BJ (cell line): ENCODE measurements around the gene NDUFA7. TPM values are rescaled to one million over a fixed set of nuclear protein-coding genes. Genes with fewer than 3 reads are reported as not detected.

Experiments
- CTCF ChIA-PET: fragments of 350-600 bp; formaldehyde crosslinking; extraction: SDS; loops from one replicate; lab custom pipeline; 2021; ENCODE audit warnings: antibody characterized with exemption, inconsistent platforms; lab: Yijun Ruan, JAX
- POLR2A ChIA-PET: fragments of 300-600 bp; sonication (Branson Sonifier 250); formaldehyde crosslinking; extraction: SDS; loops from one replicate; lab custom pipeline; 2021; ENCODE audit warnings: antibody characterized with exemption; lab: Charles Lee
- DNase-seq: peaks from one replicate; pipeline ENCODE4 v3.0.0-alpha.2; 2011; ENCODE audit warnings: low read depth
- H3K27me3 ChIP-seq: 2 replicates; pipeline ENCODE4 v1.6.0; 2011; ENCODE audit warnings: low read length; ENCODE audit not compliant: control insufficient read depth, insufficient read depth
- H3K36me3 ChIP-seq: 2 replicates; pipeline ENCODE4 v1.5.1; 2011; ENCODE audit warnings: low read length; ENCODE audit not compliant: control insufficient read depth, insufficient read depth
- H3K4me3 ChIP-seq: 2 replicates; pipeline ENCODE4 v1.5.1; 2011; ENCODE audit warnings: low read depth, mild to moderate bottlenecking, control low read depth, low read length
- CTCF ChIP-seq: IDR thresholded peaks from 2 replicates; pipeline ENCODE4 v1.5.1; 2011; ENCODE audit warnings: low read depth, mild to moderate bottlenecking, control low read depth, inconsistent platforms, low read length, moderate library complexity; ENCODE audit not compliant: insufficient read depth
- polyA plus RNA-seq: library from polyadenylated mRNA; depleted of rRNA; stranded (reverse); fragments of >200 nt; gene quantifications from 2 replicates; pipeline ENCODE4 v1.2.3, GENCODE V29; 2011

Gene NDUFA7
- polyA plus RNA-seq, 1 experiment: 48.3 TPM

- no peak for DNase-seq
- ChIA-PET CTCF (interaction anchor here (1.3 kb wide), 1 partner anchor 43 kb away, joined by 3 read pairs; no protein-coding TSS in a partner anchor), POLR2A (no interaction called here)
- no peaks in the 10 kb centered on the region for H3K27me3 ChIP-seq
- no peak overlapping the region for H3K4me3 ChIP-seq
- peaks cover 18% of the 10 kb centered on the region for H3K36me3 ChIP-seq
- TF ChIP-seq CTCF: no peak
Observed at GRCh38 chr19:8311461-8312260, 9.5 kb downstream of the NDUFA7 start.

- POLR2A ChIA-PET: no interaction called here
- no peak for TF ChIP-seq CTCF
- H3K4me3 ChIP-seq: no peak overlapping the region
- DNase-seq: no peak
- peaks cover 15% of the 10 kb centered on the region for H3K36me3 ChIP-seq
- CTCF ChIA-PET: interaction anchor here (1.3 to 1.4 kb wide), 2 partner anchors 11 to 44 kb away, joined by 3 to 4 read pairs; partner anchors contain the start of genes NDUFA7 and RPS28
- H3K27me3 ChIP-seq: no peaks in the 10 kb centered on the region
Observed at GRCh38 chr19:8310342-8311055, 10.7 kb downstream of the NDUFA7 start.

GRCh38 chr19:8308891-8309291, 12.3 kb downstream of the NDUFA7 start:
- Histone ChIP-seq H3K27me3 (no peaks in the 10 kb centered on the region), H3K4me3 (peak overlapping the region; percentile 60; the same call in 1 of the 2 replicates), H3K36me3 (peaks cover 13% of the 10 kb centered on the region)
- ChIA-PET POLR2A (no interaction called here), CTCF (no interaction called here)
- no peak for DNase-seq
- TF ChIP-seq CTCF: no peak

GRCh38 chr19:8307965-8308866, 13.0 kb downstream of the NDUFA7 start, which contains the start of gene CD320:
CD320 (minus strand) TSS chr19:8308358; CDS start chr19:8308290, 68 bp downstream.
- TF ChIP-seq CTCF: no peak
- CTCF ChIA-PET: no interaction called here
- POLR2A ChIA-PET: no interaction called here
- H3K27me3 ChIP-seq: no peaks in the 10 kb centered on the region
- peaks cover 10% of the 10 kb centered on the region for H3K36me3 ChIP-seq
- DNase-seq: peak; percentile 26
- H3K4me3 ChIP-seq: peak within 1 kb of the TSS; percentile 60
